CD4-positive, alpha-beta T cell treated with Interleukin-17A for 4 hours (primary cell): ENCODE data around the gene PSMD14.

Experiments used
- DNase-seq: peaks from one replicate; pipeline ENCODE4 v3.0.0-alpha.2; 2020; ENCODE audit warnings: mixed read lengths

The PSMD14 gene

GRCh38 chr2:161420406-161421074, 112.3 kb downstream of the PSMD14 start:
- no peak for DNase-seq

DNA sequence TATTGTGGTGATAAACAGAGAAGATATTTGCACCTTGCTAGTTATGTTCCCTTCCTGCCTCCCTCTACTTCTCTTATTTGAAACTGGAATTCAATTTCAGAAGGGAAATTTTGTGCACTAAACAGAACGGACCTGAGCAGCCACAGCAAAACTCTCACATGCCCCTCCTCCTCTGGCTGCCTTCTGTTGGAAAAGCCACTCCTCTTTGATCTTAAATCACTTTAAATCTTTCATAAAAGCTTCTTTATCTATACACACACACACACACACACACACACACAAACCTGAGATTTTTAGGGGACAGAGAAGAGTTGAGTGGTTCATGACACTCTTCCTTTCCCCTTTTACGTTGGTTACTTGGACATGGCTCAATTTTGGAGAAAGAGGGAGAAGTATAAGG, 113.5 kb downstream of the PSMD14 start:
- no peak for DNase-seq

GRCh38 chr2:161422816-161423403, 114.7 kb downstream of the PSMD14 start:
- DNase-seq = no peak

- no peak for DNase-seq
These were observed 115.5 kb downstream of the PSMD14 start for GRCh38 chr2:161423421-161424393.

DNA sequence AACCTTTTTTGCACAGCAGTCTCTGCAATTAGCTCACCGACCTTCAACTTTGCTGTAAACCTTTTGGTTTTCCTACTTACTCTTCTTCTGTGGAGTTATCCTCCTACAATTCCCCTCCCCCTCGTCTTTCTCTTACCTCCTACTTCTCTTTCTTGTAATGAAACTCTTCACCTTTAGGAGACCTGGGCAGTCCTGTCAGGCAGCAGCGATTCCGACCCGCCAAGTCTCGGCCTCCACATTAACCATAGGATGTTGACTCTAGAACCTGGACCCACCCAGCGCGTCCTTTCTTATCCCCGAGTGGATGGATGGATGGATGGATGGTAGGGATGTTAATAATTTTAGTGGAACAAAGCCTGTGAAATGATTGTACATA, 116.2 kb downstream of the PSMD14 start:
- DNase-seq = no peak

DNA sequence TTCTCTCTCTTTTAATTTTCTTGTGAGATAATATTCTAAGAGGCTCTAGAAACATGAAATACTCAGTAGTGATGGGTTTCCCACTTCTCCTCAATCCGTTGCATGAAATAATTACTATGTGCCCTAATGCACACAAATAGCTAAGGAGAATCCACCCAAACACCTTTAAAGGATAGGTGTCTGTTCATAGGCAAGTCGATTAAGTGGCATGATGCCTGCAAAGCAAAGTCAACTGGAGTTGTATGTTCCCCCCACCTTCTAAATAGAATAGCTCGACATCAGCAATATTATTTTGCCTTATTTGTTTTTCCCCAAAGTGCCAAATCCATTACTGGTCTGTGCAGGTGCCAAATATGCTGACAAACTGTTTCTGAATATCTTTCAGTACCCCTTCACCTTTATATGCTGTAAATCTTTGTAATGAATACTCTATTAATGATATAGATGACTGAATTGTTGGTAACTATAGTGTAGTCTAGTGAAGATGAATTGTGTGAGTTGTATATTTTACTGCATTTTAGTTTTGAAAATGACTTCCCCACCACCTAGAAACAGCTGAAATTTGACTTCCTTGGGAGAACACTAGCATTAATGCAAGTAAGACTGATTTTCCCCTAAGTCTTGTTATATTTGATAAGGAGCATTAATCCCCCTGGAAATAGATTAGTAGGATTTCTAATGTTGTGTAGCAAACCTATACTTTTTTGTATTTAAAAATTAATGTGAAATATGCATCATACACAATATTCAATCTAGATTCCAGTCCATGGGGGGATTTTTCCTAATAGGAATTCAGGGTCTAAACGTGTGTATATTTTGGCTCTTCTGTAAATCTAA, 116.9 kb downstream of the PSMD14 start:
- DNase-seq = no peak

DNA sequence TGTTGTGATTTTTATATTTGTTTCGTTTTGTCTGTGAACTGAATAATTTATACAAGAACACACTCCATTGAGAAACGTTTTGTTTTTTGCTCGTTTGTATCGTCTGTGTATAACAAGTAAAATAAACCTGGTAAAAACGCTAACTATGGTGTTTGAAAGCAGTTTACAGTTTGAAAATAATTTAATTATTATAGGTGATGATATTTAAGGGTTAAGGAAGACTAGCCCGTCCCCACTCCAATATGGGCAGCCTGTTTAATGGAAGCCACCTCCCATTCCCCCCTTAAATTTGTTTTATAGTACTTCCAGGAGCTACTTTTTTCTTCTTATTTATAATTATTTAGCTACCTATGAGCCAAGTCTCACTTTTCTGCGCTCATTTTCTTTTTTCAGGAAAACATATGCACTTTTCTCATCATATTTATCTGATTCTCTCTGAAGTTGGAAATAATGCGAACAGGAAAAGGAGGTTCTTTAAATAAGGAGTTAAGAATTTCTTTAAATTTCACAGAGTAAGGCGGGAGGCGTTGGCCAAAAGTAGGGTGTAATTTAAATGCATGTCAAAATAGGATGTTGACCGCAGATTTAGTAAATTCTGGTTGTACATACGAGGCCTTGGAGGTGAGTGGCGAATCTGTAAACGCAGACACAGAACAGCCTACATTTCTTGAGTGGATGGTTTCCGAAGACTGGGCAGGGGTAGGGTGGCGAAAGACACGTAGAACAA, 117.7 kb downstream of the PSMD14 start:
- no peak for DNase-seq

DNA sequence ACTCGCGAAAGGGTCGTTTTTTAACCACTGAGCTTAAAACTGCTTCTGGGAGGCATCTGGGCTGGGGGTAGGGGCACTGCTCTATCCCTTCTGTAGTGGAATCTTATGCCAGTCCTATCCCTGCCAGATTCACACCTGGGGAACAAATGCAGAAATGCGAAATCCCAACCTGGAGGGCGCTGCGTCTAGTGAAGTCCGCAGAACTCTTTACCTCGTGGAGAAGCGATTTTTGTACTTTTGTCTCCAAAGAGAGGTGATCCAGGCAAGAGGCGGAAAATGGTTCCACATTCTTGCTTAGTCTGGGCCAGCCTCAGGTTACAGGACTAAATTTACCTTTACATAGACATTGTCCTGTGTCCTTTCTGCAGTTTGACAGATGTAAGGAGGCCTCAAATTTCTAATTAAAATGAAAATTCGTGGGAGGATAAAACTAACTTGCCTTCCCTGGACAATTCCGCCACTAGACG, 118.3 kb downstream of the PSMD14 start:
- no peak for DNase-seq

- peak; percentile 11 for DNase-seq
These were observed 118.9 kb downstream of the PSMD14 start for GRCh38 chr2:161426922-161427663.

- DNase-seq = peak; percentile 4
These were observed 119.7 kb downstream of the PSMD14 start for GRCh38 chr2:161427664-161428587.

DNA sequence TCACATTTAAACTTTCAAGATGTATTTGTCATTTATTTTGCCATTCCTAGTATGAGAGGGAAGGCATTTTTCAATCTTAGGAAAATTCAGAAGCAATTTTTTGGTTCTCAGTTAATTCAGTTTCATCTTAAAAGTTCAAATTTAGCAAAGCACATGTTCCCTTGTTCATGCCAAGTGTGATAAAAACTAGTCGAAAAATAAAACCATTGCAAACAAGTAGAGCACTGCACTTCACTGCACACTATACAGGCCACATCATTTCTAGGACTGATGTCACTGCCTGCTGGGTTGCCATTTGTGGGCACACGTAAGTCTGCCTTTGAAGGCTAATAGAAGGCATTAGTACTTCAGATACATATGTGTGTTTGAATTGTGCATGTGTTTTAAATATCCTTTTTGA, 122.2 kb downstream of the PSMD14 start:
- no peak for DNase-seq

DNA sequence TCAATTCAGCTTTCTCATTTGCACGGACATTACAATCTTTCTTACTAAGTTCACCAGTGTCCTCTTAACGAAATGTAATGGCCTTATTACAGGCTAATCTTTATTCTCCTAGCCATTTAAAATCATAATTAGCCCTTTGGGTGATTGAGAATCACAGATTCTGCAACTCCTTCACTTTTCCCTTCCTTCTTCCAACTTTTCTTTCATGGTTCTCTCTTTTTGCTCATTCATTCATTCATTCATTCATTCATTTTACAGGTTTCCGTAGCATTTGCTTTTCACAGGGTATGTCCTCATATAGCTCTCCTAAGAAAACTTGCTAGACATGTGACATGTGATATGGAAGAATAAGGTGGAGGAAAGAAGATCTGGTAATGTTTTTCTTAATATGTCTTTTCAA, 123.9 kb downstream of the PSMD14 start:
- DNase-seq = no peak

GRCh38 chr2:161434118-161434517, 125.9 kb downstream of the PSMD14 start:
- no peak for DNase-seq

DNA sequence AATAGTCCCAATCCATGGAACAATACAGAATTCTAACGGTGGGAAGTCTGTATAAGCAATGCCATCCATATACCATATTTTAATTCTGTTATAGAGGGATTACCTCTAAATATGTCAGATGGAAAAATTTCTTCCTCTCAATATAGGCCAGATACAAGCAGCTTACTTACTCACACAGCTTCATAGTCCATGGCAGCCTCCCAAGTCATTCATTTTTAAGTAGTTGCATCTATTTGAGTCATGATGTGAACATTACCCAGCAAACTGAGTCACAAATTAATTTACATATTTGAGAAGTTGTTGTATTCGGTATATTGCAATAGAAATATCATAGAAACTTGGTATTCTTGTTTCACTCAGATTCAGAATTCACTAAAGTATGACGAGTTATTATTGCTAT, 128.2 kb downstream of the PSMD14 start:
- no peak for DNase-seq

- no peak for DNase-seq
These were observed 130.4 kb downstream of the PSMD14 start for GRCh38 chr2:161438598-161438997.

DNA sequence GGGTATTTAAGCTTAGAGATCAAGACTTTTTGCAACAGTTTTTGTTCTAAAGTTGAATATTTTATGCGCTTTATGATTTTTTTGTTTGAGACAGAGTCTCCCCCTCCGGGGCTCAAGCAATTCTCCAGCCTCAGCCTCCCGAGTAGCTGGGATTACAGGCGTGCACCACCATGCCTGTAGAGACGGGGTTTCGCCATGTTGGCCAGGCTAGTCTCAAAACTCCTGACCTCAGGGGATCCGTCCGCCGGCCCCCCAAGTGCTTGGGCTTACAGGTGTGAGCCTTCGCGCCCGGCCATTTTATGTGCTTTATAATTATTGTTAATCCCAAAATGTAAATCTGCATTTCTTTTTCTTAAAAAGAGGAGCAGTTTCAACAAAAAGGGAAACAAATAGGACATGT, 136.9 kb downstream of the PSMD14 start:
- no peak for DNase-seq

GRCh38 chr2:161448431-161448830, 140.2 kb downstream of the PSMD14 start:
- no peak for DNase-seq
